NCI-H526 (cell line): ENCODE measurements around the gene PCSK6.

Experiments used
- DNase-seq, 2 experiments: peaks; one replicate each; lab custom pipeline; 2025; lab: John Stamatoyannopoulos, UW

The PCSK6 gene

GRCh38 chr15:101326462-101327146 lies 162.9 kb downstream of the PCSK6 start:
- no peak for DNase-seq

GRCh38 chr15:101326026-101326315 lies 163.5 kb downstream of the PCSK6 start:
- DNase-seq: no peak

- DNase-seq: no peak
These were observed 164.1 kb downstream of the PCSK6 start for GRCh38 chr15:101325263-101326025.

GRCh38 chr15:101324524-101325177 lies 164.9 kb downstream of the PCSK6 start:
- DNase-seq: no peak

GRCh38 chr15:101323793-101324523 lies 165.5 kb downstream of the PCSK6 start:
- DNase-seq: no peak

GRCh38 chr15:101322854-101323477 lies 166.5 kb downstream of the PCSK6 start:
- no peak for DNase-seq

- no peak for DNase-seq
These were observed 167.4 kb downstream of the PCSK6 start for GRCh38 chr15:101322016-101322695.

GRCh38 chr15:101320501-101321052 lies 168.9 kb downstream of the PCSK6 start:
- DNase-seq: no peak

GRCh38 chr15:101318839-101319238 lies 170.7 kb downstream of the PCSK6 start:
- no peak for DNase-seq

GRCh38 chr15:101318147-101318819 lies 171.2 kb downstream of the PCSK6 start:
- DNase-seq: no peak

GRCh38 chr15:101317336-101317872 lies 172.1 kb downstream of the PCSK6 start:
- DNase-seq: no peak

- DNase-seq: no peak
These were observed 173.0 kb downstream of the PCSK6 start for GRCh38 chr15:101316529-101316928.

GRCh38 chr15:101315736-101316135 lies 173.8 kb downstream of the PCSK6 start:
- no peak for DNase-seq

- no peak for DNase-seq
These were observed 175.0 kb downstream of the PCSK6 start for GRCh38 chr15:101314336-101315125.

- DNase-seq: no peak
These were observed 176.3 kb downstream of the PCSK6 start for GRCh38 chr15:101313041-101313761.

GRCh38 chr15:101310508-101310907 lies 179.0 kb downstream of the PCSK6 start:
- DNase-seq: no peak

- no peak for DNase-seq
These were observed 179.4 kb downstream of the PCSK6 start for GRCh38 chr15:101310161-101310480.

GRCh38 chr15:101309436-101310160 lies 179.9 kb downstream of the PCSK6 start:
- no peak for DNase-seq
